ENCODE measurements around the gene SIPA1L3.

DNA sequence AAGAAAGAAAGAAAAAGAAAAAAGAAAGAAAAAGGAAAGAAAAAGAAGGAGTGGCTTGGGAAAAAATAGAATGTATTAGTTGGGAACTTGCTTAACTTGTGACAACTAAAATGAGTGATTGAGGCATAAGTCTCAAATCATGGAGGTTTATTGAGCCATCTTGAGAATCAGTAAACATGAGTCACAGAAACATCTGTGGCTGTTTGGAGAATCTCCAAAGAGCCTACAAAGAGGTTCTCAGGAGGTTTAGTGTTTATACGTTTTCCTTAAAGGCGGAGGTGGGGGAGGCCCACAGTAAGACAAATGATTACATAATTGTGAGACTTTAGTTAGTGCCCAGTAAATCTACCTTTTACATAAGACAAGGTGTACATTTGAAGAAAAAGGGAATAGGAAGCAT, 39.2 kb upstream of the SIPA1L3 start:
- TF ChIP-seq, protein P1, sequence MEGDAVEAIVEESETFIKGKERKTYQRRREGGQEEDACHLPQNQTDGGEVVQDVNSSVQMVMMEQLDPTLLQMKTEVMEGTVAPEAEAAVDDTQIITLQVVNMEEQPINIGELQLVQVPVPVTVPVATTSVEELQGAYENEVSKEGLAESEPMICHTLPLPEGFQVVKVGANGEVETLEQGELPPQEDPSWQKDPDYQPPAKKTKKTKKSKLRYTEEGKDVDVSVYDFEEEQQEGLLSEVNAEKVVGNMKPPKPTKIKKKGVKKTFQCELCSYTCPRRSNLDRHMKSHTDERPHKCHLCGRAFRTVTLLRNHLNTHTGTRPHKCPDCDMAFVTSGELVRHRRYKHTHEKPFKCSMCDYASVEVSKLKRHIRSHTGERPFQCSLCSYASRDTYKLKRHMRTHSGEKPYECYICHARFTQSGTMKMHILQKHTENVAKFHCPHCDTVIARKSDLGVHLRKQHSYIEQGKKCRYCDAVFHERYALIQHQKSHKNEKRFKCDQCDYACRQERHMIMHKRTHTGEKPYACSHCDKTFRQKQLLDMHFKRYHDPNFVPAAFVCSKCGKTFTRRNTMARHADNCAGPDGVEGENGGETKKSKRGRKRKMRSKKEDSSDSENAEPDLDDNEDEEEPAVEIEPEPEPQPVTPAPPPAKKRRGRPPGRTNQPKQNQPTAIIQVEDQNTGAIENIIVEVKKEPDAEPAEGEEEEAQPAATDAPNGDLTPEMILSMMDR (IDR thresholded peaks at IDR 0.05) = no peak
- no peak for TF ChIP-seq SIN3A (IDR thresholded peaks at IDR 0.05; ENCODE audit: borderline replicate concordance, insufficient read depth, low read depth, low read length)
- TF ChIP-seq POLR2AphosphoS5 (IDR thresholded peaks at IDR 0.05; ENCODE audit: low read depth, low read length) = no peak
- TF ChIP-seq, protein P2, sequence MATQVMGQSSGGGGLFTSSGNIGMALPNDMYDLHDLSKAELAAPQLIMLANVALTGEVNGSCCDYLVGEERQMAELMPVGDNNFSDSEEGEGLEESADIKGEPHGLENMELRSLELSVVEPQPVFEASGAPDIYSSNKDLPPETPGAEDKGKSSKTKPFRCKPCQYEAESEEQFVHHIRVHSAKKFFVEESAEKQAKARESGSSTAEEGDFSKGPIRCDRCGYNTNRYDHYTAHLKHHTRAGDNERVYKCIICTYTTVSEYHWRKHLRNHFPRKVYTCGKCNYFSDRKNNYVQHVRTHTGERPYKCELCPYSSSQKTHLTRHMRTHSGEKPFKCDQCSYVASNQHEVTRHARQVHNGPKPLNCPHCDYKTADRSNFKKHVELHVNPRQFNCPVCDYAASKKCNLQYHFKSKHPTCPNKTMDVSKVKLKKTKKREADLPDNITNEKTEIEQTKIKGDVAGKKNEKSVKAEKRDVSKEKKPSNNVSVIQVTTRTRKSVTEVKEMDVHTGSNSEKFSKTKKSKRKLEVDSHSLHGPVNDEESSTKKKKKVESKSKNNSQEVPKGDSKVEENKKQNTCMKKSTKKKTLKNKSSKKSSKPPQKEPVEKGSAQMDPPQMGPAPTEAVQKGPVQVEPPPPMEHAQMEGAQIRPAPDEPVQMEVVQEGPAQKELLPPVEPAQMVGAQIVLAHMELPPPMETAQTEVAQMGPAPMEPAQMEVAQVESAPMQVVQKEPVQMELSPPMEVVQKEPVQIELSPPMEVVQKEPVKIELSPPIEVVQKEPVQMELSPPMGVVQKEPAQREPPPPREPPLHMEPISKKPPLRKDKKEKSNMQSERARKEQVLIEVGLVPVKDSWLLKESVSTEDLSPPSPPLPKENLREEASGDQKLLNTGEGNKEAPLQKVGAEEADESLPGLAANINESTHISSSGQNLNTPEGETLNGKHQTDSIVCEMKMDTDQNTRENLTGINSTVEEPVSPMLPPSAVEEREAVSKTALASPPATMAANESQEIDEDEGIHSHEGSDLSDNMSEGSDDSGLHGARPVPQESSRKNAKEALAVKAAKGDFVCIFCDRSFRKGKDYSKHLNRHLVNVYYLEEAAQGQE (IDR thresholded peaks at IDR 0.05; ENCODE audit: insufficient read depth in 1 of 2, low read depth in 2 of 2, low read length in 1 of 2) = no peak

Data from Panc1 (cell line).